H1 (cell line): ENCODE results near the gene LTBP1. TPM values are rescaled to one million over a fixed set of nuclear protein-coding genes. Genes with fewer than 3 reads are reported as not detected.

Experiments used
- CTCF ChIA-PET: fragments of 300-600 bp; sonication (Branson Sonifier 250); formaldehyde crosslinking; loops from one replicate; lab custom pipeline; 2021; ENCODE audit not compliant: partially characterized antibody; lab: Charles Lee
- POLR2A ChIA-PET: fragments of 300-600 bp; sonication (Branson Sonifier 250); formaldehyde crosslinking; loops from one replicate; lab custom pipeline; 2021; ENCODE audit warnings: inconsistent platforms; ENCODE audit not compliant: partially characterized antibody; lab: Charles Lee
- DNase-seq, 2 experiments: peaks; one replicate each; pipeline versions ENCODE4 v3.0.0 to v3.0.0-alpha.2; 2010 to 2022; ENCODE audit warnings: low spot score in 2 of 2, low read depth in 1 of 2, mixed read lengths in 1 of 2
- FAIRE-seq: peaks from 2 replicates; lab custom pipeline; 2011; peaks lifted over from hg19 to GRCh38; lab: Jason Lieb, UNC
- H2AFZ ChIP-seq: 2 replicates; pipeline ENCODE4 v1.8.1; 2012; ENCODE audit warnings: low read length, inconsistent platforms
- H2AK5ac ChIP-seq: 2 replicates; pipeline ENCODE4 v1.6.1; 2013; ENCODE audit warnings: low read depth, low read length
- H2BK120ac ChIP-seq: replicated peaks from 2 replicates; pipeline ENCODE3; 2013; ENCODE audit warnings: low read depth, low read length, inconsistent platforms
- H2BK12ac ChIP-seq: 2 replicates; pipeline ENCODE4 v1.6.1; 2013; ENCODE audit warnings: low read depth, low read length
- H2BK15ac ChIP-seq: 2 replicates; pipeline ENCODE4 v1.6.1; 2013; ENCODE audit warnings: low read length
- H2BK20ac ChIP-seq: 2 replicates; pipeline ENCODE4 v1.6.1; 2013; ENCODE audit warnings: low read length
- H2BK5ac ChIP-seq: 2 replicates; pipeline ENCODE4 v1.6.1; 2013; ENCODE audit warnings: low read depth, low read length
- H3K14ac ChIP-seq: 2 replicates; pipeline ENCODE4 v1.6.1; 2013; ENCODE audit warnings: inconsistent platforms; ENCODE audit not compliant: insufficient read length
- H3K18ac ChIP-seq: 2 replicates; pipeline ENCODE4 v1.6.1; 2013; ENCODE audit warnings: low read length; ENCODE audit errors: extremely low read depth
- H3K23ac ChIP-seq: 2 replicates; pipeline ENCODE4 v1.6.1; 2013; ENCODE audit warnings: inconsistent platforms; ENCODE audit not compliant: insufficient read length
- H3K23me2 ChIP-seq: 2 replicates; pipeline ENCODE4 v1.6.1; 2013; ENCODE audit warnings: low read depth, low read length
- H3K27ac ChIP-seq: 2 replicates; pipeline ENCODE4 v1.6.1; 2011; ENCODE audit warnings: low read depth, low read length, inconsistent platforms
- H3K27me3 ChIP-seq, 4 experiments: replicated peaks in 1 of 4; 1 replicate in 1 of 4; 2 replicates in 3 of 4; pipeline versions ENCODE4 v1.6.1 to v1.8.1; 2011 to 2013; ENCODE audit warnings: low read length in 3 of 4, mild to moderate bottlenecking in 3 of 4, inconsistent platforms in 2 of 4, mixed read lengths in 2 of 4, moderate library complexity in 1 of 4; ENCODE audit not compliant: control insufficient read depth in 3 of 4, insufficient read depth in 3 of 4; ENCODE audit errors: extremely low read depth in 1 of 4
- H3K36me3 ChIP-seq, 4 experiments: 2 replicates each; pipeline versions ENCODE4 v1.6.1 to v1.8.1; 2011 to 2013; ENCODE audit warnings: mild to moderate bottlenecking in 4 of 4, low read length in 3 of 4, moderate library complexity in 2 of 4, control low read depth in 1 of 4, inconsistent platforms in 1 of 4; ENCODE audit not compliant: insufficient read depth in 4 of 4, control insufficient read depth in 2 of 4
- H3K4ac ChIP-seq: replicated peaks from 2 replicates; pipeline ENCODE3; 2013; ENCODE audit warnings: low read length, low read depth, mixed read lengths, inconsistent platforms; ENCODE audit not compliant: insufficient read length
- H3K4me1 ChIP-seq, 4 experiments: replicated peaks in 1 of 4; 1 replicate in 1 of 4; 2 replicates in 3 of 4; pipeline versions ENCODE4 v1.6.1 to v1.8.1; 2011 to 2013; ENCODE audit warnings: low read length in 3 of 4, inconsistent platforms in 2 of 4, mixed read lengths in 1 of 4; ENCODE audit not compliant: insufficient read depth in 4 of 4, control insufficient read depth in 3 of 4
- H3K4me2 ChIP-seq, 2 experiments: 2 replicates each; pipeline versions ENCODE4 v1.6.1 to v1.8.1; 2011 to 2013; ENCODE audit warnings: low read depth in 2 of 2, low read length in 2 of 2, control low read depth in 1 of 2, inconsistent platforms in 1 of 2, mild to moderate bottlenecking in 1 of 2; ENCODE audit not compliant: insufficient read depth in 1 of 2
- H3K4me3 ChIP-seq, 4 experiments: fragments of 200-600, 300-600 bp in 1 of 4; sonication (generic), shearing (Covaris generic), sonication (Bioruptor Twin) in 1 of 4; 2 replicates each; pipeline versions ENCODE4 v1.5.1 to v1.8.1; 2011 to 2016; ENCODE audit warnings: low read length in 4 of 4, low read depth in 3 of 4, control low read depth in 2 of 4, inconsistent platforms in 2 of 4, mild to moderate bottlenecking in 2 of 4, mixed read lengths in 1 of 4, moderate library complexity in 1 of 4; ENCODE audit not compliant: insufficient read depth in 2 of 4; ENCODE audit errors: extremely low read depth in 1 of 4
- H3K56ac ChIP-seq: replicated peaks from 2 replicates; pipeline ENCODE3; 2013; ENCODE audit warnings: low read depth, mild to moderate bottlenecking, mixed read lengths, low read length, inconsistent platforms; ENCODE audit not compliant: insufficient read length
- H3K79me1 ChIP-seq: 2 replicates; pipeline ENCODE4 v1.6.1; 2013; ENCODE audit warnings: low read depth, low read length, control low read depth
- H3K79me2 ChIP-seq, 2 experiments: 2 replicates each; pipeline versions ENCODE4 v1.6.1 to v1.8.1; 2012 to 2013; ENCODE audit warnings: low read length in 2 of 2, mild to moderate bottlenecking in 2 of 2, inconsistent platforms in 1 of 2; ENCODE audit not compliant: insufficient read depth in 2 of 2, control insufficient read depth in 1 of 2
- H3K9ac ChIP-seq, 4 experiments: replicated peaks in 1 of 4; 1 replicate in 1 of 4; 2 replicates in 3 of 4; pipeline versions ENCODE4 v1.6.1 to v1.8.1; 2011 to 2013; ENCODE audit warnings: low read depth in 3 of 4, low read length in 3 of 4, control low read depth in 2 of 4, mild to moderate bottlenecking in 2 of 4, moderate library complexity in 2 of 4, inconsistent platforms in 1 of 4; ENCODE audit errors: extremely low read depth in 1 of 4
- H3K9me3 ChIP-seq, 2 experiments: 2 replicates each; pipeline versions ENCODE4 v1.6.1 to v1.8.1; 2012 to 2013; ENCODE audit warnings: mild to moderate bottlenecking in 2 of 2, moderate library complexity in 2 of 2, control low read depth in 1 of 2, inconsistent platforms in 1 of 2, low read depth in 1 of 2, low read length in 1 of 2, mixed read lengths in 1 of 2; ENCODE audit not compliant: insufficient read depth in 2 of 2
- H4K20me1 ChIP-seq, 2 experiments: replicated peaks in 1 of 2; 2 replicates each; pipeline versions ENCODE3 to v1.8.1; 2011 to 2013; ENCODE audit warnings: inconsistent platforms in 2 of 2, low read length in 2 of 2, mild to moderate bottlenecking in 1 of 2; ENCODE audit not compliant: insufficient read depth in 2 of 2, control insufficient read depth in 1 of 2
- H4K5ac ChIP-seq: 2 replicates; pipeline ENCODE4 v1.6.1; 2013; ENCODE audit warnings: low read length, low read depth, mixed read lengths, inconsistent platforms; ENCODE audit not compliant: insufficient read length
- H4K8ac ChIP-seq: 2 replicates; pipeline ENCODE4 v1.8.0; 2013; ENCODE audit warnings: mild to moderate bottlenecking, moderate library complexity, low read length, inconsistent platforms; ENCODE audit not compliant: insufficient read depth; ENCODE audit errors: extremely low read depth
- H4K91ac ChIP-seq: replicated peaks from 2 replicates; pipeline ENCODE3; 2013; ENCODE audit warnings: low read length, mixed read lengths, inconsistent platforms; ENCODE audit not compliant: insufficient read length
- BACH1 ChIP-seq: IDR thresholded peaks from 2 replicates; pipeline ENCODE4 v1.6.1; 2012; ENCODE audit warnings: low read length, improper control_type of control experiment
- TAF1 ChIP-seq: IDR thresholded peaks from 2 replicates; pipeline ENCODE4 v1.6.1; 2011; ENCODE audit warnings: mild to moderate bottlenecking, low read depth, low read length
- WGBS, 2 experiments: shearing (Covaris generic) in 1 of 2; methylation state at CpG; one replicate each; pipeline versions ENCODE4 v1.1.6 to v1.1.7; 2013 to 2015; ENCODE audit warnings: low lambda C conversion rate in 2 of 2, mixed read lengths in 2 of 2, inconsistent platforms in 1 of 2, low coverage in 1 of 2, missing lambda C conversion rate in 1 of 2; ENCODE audit not compliant: insufficient replicate concordance in 2 of 2, insufficient coverage in 1 of 2, insufficient read length in 1 of 2; ENCODE audit errors: extremely low coverage in 1 of 2, missing lambda C conversion rate in 1 of 2; 5-methylcytosine and 5-hydroxymethylcytosine counted together
- polyA plus RNA-seq, 7 experiments: library from polyadenylated mRNA; depleted of rRNA in 3 of 7; stranded (reverse) in 5 of 7; unstranded in 2 of 7; fragments of >200 nt in 5 of 7; fragments of 200-250 nt in 2 of 7; gene quantifications; 1 replicate in 5 of 7; 2 replicates in 1 of 7; 4 replicates in 1 of 7; pipeline versions ENCODE4 v1.2.1 to v1.2.3, GENCODE V29; 2011 to 2013; ENCODE audit warnings: missing spikeins in 2 of 7, mixed read lengths in 2 of 7
- total RNA-seq: library from RNA; stranded (reverse); fragmentation: NEBNext Ultra II Directional; extraction: Animal tissue kit (Norgen Biotek cat#: 25700); gene quantifications from 2 replicates; pipeline ENCODE4 v1.2.1, GENCODE V29; 2021

The LTBP1 gene
- total and polyA plus RNA-seq, 2 of the 8 experiments (the other 6 are each of a cell fraction or from before 2014, with no cell fraction given), result 15.4 to 24.7 TPM

DNA sequence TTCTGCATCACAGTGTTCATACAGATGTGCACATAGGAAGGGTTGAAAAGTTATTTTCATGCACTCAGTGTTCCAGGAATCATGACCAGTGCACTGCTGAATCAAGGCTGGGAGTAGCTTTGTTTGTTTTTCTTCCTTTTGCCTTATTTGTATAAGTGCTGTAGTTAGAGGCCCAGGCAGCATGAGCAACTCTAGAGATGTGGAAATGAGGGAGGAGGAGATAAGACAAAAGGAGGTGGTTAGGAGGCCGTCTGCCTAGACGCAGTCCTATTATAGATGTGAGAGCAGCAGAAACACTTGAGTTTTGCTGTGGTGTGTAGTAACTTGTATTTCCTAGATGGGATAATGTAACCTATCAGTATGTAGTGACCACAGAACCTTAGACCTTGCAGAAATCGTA is 265.4 kb downstream of the LTBP1 start:
- H2BK5ac ChIP-seq, result no peak overlapping the region
- H3K9me3 ChIP-seq, result no peaks in the 10 kb centered on the region
- no peak overlapping the region for H2BK12ac ChIP-seq
- no peak overlapping the region for H3K4me3 ChIP-seq
- ChIA-PET CTCF (no interaction called here), POLR2A (no interaction called here)
- no peak overlapping the region for H2AFZ ChIP-seq
- no peak overlapping the region for H3K56ac ChIP-seq
- FAIRE-seq, result no peak
- no peaks in the 10 kb centered on the region for H3K79me2 ChIP-seq
- H3K27ac ChIP-seq, result no peak overlapping the region
- no peak overlapping the region for H4K8ac ChIP-seq
- 91% methylated on average over 3 of the region's 3 CpGs; no CpG with 5 or more reads in 1 of the 2 experiments for WGBS, 2 experiments
- DNase-seq, result no peak
- H4K5ac ChIP-seq, result no peak overlapping the region
- H3K4me2 ChIP-seq, result no peak overlapping the region
- no peak overlapping the region for H2BK120ac ChIP-seq
- H3K27me3 ChIP-seq, result no peaks in the 10 kb centered on the region
- H4K91ac ChIP-seq, result no peak overlapping the region
- TF ChIP-seq BACH1, result no peak
- no peak for TF ChIP-seq TAF1
- no peak overlapping the region for H3K4ac ChIP-seq
- H3K9ac ChIP-seq, result no peak overlapping the region
- H3K23me2 ChIP-seq, result no peaks in the 10 kb centered on the region
- H3K18ac ChIP-seq, result no peak overlapping the region
- H2BK15ac ChIP-seq, result no peak overlapping the region
- no peaks in the 10 kb centered on the region for H4K20me1 ChIP-seq
- no peaks in the 10 kb centered on the region for H3K36me3 ChIP-seq
- no peak overlapping the region for H3K14ac ChIP-seq
- H3K4me1 ChIP-seq, result peaks cover 0 to 2% (median 0%) of the 10 kb centered on the region in 4 experiments; a peak in 2 of 7 replicates
- no peak overlapping the region for H2AK5ac ChIP-seq
- no peak overlapping the region for H2BK20ac ChIP-seq
- H3K23ac ChIP-seq, result no peak overlapping the region
- H3K79me1 ChIP-seq, result no peaks in the 10 kb centered on the region
